Hypothalamus (tissue), 51 donors: ENCODE data around the gene OSBPL9.
"Not testable (repeated sequence)": the region's sequence is repeated elsewhere in the genome, so short reads cannot be mapped to it uniquely, and the experiment has no call there.

Source experiments
- DNase-seq, 51 donors: peaks; one replicate each; lab custom pipeline; 2025; lab: John Stamatoyannopoulos, UW

The OSBPL9 gene

DNA sequence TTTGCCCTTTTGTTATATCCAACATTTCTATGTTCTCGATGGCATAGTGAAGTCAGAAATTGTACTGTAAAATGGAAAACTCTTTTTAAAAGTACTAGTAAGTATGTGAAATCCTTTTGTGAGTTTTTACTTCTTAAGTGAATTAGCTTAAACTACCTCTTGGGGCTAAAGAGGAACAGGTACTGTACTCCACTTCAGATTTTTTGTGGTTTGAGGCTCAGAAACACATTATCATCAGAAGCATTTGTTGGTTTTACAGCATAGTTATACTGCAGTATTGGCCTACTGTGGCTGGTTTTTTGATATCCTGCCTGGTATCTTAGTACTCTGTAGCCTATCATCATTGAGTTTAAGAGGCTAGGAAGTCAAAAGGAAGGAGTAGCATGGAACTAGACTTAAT lies 144.5 kb downstream of the OSBPL9 start:
- no peak for DNase-seq

DNA sequence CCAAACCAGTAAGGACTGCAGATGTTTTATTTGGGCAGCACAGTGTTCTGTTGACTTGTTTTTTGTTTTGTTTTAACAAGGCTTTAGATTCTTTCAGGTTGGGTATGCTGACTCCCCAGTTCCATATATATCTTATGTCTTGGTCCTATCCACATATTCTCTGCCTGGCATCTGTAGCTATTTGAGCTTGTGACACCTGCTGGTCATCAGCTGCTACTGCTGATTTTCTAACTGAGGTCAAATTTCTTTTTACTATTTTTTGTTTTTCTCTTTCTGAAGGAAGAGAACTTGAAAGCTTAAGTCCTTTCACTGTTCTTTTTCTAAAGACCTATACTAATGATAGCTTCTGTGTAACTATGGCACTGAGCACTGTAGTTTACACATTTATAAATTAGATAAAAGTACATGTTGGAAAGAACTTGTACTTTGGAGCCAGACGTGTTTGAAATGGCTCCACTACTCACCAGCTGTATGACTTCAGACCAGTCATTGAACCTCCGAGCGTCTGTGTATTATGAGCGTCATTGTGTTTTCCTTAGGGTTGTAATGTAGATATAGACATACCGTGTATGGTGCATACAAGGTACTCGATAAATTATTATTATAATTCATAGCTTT lies 152.2 kb downstream of the OSBPL9 start:
- DNase-seq, result peak in 7 of 51 donors; percentile 5 to 47 (median 19)

DNA sequence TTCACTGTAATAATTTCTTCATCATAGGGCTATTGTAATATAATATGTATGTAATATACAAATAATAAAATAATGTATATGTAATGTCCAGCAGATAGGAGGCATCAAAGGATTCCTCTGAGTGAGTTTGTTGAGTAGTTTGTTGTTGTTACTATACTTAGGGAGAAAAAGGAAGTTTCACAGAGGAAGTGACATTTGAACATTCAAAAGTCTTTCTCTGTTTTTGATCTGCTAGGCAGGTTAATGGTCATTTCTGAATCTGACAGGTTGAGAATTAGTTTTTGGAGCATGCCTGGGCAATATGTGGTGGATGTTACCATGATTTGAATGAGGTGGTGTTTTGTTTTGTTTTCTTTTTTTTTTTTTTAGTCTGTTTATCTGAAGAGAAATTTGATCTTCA lies 159.5 kb downstream of the OSBPL9 start:
- no peak for DNase-seq

DNA sequence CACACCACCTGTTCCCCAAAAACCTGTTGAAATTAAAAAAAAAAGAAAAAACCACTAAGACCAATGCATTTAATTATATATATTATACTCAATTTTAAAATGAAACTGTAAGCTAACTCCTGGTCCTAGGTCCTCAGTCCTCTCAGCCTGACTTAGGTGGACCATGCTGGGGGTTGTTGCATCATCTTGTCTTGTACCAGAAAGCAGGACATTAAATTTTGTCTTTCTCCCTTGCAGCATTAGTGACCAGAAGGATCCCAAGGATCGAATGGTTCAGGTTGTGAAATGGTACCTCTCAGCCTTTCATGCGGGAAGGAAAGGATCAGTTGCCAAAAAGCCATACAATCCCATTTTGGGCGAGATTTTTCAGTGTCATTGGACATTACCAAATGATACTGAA lies 164.0 kb downstream of the OSBPL9 start:
- DNase-seq, result no peak

DNA sequence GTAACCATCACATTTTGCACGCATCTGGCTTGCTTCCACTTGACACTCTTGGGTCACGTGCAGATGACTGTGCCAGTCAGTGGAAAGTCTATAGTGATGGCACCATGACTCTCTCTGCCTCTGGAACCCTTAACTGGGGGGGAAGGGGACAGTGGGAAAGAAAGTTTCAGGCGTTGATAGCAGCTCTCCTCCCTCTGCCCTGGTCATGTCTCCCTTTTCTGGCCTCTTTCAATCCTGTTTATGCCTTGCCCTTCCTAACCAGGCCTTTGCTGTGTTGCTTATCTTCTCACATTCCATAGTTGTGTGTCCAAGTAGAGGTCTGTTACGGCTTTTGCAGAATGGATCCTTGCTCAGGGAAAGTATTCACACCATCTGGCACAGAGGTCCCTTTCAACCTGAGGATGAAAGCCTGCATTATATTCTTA lies 168.1 kb downstream of the OSBPL9 start:
- peak in 2 of 51 donors; percentile 5 to 14 for DNase-seq

DNA sequence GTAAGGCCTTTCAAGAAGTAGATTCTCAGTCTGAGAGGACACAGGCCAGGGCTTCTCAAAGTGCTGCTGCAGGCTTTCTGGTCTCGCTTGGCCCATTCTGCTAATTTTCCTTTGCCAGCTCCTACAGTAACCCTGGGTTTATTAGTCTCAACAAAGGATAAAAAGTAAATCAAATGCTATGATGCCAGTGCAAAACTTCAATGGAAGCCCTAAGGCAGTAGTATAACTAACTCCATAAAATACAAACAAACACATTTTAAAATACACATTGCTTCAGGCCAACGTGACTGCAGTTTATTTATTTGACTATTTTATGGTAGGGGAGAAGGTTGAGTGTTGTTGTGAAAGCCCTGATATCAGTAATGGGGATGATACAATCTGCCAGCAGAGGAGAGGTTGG lies 172.0 kb downstream of the OSBPL9 start:
- no peak for DNase-seq

DNA sequence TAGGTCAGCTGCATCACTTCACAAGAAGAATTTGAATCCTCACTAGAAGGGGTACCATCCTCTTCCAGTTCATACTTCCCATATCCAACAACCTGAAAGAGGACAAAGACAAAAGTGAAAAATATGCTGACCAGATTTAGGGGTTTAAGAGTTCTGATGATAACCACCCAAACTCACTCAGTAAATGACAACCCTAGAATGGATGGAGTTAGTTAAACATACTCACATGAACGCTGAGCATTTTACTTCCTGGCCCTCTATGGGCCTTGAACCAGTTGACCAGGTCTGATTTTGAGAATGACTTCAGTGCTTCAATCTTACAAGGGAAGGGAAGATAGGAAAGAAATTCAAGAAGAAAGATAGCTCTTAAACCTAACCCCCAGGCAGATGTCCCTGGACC lies 172.4 kb downstream of the OSBPL9 start:
- DNase-seq, result no peak

DNA sequence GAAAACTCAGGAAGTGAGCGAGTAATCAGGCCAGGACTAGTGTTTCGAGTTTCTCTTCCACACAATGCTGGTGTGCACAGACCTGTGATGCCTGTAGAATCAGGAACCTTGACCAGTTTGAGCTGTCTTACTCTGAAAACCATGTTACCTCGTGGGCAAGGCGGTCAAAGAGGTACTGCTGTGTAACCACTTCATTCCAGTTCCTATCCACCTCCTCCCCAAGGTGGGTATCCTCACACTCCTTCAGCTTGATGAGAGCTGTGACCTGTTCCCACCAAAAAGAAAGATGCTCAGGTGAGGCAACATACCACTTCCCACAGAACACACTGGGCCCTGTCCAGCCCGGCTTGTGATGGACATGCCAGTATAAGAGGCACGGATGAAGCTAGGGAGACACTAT lies 173.5 kb downstream of the OSBPL9 start:
- DNase-seq, result no peak

DNA sequence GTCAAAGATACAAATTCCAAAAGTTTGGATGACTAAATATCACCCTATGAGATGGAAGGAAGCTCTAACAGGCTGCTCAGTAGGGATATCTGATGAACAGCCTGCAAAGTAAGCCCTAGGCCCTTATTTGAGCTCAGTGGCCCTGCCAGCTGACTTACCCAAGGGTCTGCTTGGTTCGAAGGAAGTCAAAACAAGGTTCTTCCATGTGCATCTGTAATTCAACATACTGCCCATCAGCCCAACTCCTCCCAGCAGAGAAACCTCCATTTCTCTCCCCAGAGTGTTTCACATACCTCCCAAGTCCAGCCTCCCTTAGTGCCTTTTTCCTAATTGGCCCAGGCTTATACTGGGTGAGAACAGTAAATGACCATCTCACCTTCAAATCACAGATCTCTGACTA lies 175.0 kb downstream of the OSBPL9 start:
- DNase-seq, result no peak

DNA sequence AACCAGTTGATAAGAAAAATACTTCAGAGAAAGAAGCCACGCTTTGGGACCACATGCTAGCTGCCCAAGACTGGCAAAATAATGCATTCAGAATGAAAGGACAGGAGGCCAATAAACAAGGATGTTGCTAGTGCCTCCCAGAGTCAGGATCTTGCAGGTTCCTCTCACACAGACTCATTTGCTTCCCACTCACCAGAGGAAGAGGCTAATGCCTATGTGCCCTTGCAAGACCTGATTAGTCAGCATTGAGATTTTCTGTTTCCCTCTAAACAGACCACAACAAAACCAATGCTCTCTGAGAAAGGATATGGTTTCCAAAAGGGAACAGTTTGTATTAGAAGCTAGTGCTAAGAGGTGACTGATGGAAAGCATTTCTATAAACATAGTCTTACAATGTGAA lies 176.0 kb downstream of the OSBPL9 start:
- peak in 1 of 51 donors; percentile 7 for DNase-seq

DNA sequence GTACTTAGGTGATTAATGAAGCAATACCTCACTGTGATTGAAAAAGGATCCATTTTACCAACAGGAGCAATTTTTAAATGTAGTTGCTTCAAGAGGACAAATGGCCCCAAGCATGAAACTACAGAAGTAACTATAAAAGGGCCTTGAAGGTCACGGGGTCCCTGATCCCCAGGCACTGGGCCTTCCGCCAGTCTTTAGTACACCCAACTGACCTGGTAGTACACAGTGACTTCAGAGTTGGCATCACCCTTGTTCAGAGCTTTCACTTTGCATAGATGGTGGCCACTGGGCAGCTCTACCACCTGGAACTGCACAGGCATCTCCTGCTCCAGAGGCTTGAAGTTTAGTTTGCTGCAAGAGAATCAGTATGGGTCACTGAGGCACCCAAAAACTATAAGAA lies 177.4 kb downstream of the OSBPL9 start:
- DNase-seq, result no peak

DNA sequence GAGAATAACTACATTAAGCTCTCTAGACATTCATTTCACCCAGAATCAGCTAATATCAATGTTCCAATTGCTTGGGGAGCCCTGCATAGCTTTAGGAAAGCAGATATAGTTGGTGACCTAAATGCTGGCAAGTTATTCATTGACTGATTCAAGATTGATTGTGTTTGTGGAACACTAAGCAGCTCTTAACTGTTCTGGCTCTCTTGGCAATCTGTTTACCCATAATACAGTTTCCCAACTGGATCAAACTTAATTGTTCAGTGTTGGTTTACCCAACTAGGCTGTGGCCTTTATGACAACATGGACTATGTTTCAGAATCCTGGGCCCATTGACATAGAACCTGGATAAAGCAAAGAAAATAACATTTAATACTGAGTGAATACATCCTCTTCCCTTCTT lies 178.0 kb downstream of the OSBPL9 start:
- no peak for DNase-seq

DNA sequence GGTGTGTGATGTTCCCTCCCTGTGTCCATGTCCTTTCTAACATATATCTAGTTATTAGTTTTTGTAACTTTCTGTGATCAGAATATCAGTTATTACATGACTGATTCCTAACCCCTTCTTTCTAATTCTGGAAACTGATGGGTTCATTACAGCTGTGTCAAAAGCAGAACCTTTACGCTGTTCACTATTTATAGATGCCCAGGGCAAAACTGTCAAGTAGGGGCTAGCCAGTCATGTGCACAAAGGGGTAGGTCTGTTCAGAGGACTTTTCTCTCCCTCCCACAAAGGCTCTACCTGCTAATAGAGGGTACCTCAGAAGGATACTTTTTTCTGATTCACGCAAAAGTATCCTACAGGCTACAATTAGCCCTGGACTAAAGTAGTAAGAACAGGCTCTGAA lies 182.5 kb downstream of the OSBPL9 start:
- DNase-seq, result no peak

DNA sequence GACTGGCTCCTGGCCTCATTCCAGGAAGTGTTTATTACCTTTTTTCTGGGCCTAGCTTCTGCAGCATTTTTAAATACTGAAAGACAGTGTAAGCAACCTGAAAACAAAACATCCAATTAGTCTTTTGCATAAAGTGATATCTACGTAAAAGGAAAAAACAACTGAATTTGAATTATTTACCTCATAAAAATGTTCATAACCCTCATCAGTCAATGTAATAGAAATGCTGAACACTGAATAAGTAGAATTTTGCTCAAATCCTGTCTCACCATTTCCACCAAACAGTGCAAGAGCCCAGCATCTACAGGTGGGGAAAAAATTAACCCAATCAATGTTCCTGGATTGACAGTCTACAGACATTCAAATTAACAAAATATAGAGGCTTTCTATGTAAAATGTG lies 197.6 kb downstream of the OSBPL9 start:
- no peak for DNase-seq

DNA sequence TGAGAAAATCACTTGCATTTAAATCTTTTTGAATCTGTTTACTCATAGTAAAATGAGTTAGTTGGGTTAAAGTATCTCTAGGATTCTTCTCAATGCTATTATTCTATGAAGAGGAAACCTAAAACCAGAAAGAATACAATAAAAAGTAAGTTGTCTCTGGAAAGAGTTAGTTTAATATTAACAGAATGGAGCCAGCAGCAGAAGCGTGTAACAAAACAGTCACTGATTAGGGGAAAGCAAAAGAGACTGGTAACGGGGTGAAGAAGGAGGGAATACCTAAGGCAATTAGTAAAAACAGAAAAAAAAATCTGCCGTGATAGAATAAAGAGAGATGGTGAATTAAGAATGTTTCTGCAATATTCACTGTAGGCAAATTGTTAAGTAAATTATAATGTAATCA lies 201.6 kb downstream of the OSBPL9 start:
- DNase-seq, result no peak

DNA sequence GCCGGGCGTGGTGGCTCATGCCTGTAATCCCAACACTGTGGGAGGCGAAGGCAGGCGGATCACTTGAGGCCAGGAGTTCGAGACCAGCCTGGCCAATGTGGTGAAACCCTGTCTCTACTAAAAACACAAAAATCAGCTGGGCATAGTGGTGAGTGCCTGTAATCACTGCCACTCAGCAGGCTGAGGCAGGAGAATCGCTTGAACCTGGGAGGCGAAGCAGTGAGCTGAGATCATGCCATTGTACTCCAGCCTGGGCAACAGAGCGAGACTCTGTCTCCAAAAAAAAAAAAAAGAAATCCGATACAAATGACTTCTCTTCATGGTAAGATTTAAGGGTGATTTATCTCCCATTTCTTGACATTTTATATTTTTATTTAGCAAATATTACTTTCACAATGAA lies 202.1 kb downstream of the OSBPL9 start:
- DNase-seq, result not testable (repeated sequence)

DNA sequence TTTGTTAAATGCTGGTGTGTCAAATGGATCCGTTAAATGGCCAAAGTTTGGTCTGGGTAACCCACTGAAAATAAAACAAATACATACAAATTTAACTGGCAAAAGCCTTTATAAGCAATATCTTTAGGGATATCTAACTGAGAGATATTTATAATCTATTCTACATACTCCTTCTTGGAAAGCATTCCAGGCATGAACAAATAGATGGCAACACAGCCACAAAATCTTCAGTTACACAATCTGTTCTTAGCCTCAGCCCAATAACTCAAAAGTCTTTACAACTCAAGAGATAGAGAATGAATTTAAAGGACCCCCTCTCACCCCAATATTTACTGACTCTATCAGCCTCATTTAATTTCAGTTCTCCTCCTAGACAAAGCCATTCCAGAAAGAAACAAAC lies 202.9 kb downstream of the OSBPL9 start:
- no peak for DNase-seq

DNA sequence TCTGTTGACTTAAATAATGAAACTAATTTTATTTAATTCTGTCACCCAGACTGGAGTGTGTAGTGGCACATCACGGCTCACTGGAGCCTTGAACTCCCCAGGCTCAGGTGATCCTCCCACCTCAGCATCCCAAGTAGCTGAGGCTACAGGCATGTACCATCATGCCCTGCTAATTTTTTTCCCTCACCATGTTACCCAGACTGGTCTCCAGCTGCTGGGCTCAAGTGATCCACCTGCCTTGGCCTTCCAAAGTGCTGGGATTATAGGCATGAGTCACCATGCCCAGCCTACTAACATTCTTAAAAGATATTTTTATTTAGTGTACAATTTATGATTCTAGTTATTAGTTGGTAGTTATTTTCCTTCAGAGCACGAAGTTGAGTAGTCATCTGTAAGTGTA lies 212.2 kb downstream of the OSBPL9 start:
- DNase-seq, result no peak

DNA sequence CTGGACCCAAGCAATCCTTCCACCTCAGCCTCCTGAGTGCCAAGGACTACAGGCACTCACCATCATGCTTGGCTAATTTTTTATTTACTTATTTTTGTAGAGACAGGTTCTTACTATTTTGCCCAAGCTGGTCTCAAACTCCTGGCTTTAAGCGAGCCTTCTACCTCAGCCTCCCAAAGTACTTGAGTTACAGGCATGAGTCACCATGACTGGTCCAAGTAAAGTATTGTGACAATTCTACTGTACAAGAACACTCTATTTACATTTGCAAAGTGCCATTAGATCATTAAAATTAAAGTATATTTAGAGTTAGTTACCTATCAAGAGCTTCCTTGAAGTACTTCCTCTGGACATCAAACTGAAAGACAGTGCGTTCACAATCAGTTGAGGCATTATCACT lies 216.8 kb downstream of the OSBPL9 start:
- no peak for DNase-seq

DNA sequence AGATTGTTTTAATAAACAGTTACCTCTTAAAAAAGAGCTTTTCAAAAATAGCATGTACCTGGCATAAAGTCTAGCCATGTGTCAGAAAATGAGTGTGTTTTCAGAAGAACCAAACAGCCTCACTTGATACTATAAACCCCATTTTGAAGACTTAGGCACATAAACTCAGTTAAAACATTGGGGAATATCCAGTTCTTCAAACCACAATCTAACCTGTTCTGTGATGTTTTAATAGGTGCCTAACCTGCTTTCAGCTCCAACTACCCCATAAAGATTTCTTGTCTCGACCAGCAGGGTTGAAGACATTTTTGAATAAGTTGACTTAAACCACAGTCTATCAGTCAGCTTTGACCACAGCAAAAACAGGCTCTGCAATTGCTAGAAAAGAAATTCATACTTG lies 220.4 kb downstream of the OSBPL9 start:
- DNase-seq, result no peak
